ENCODE measurements around the gene MBOAT2.

- TF ChIP-seq CTCF (optimal IDR thresholded peaks at IDR 0.05 in 1 of 3, IDR thresholded peaks at IDR 0.05 in 1 of 3, conservative IDR thresholded peaks at IDR 0.05 in 1 of 3; ENCODE audit: extremely low read depth in 1 of 3, insufficient read depth in 2 of 3, low read length in 3 of 3) (no peak), EZH2 (IDR thresholded peaks at IDR 0.05; ENCODE audit: low read length) (no peak)
Measured at GRCh38 chr2:9031246-9031645, 27.8 kb upstream of the MBOAT2 start.

Data from keratinocyte (primary cell).